Measurements from ENCODE around the gene HECTD1.
"Not testable (repeated sequence)": the region's sequence is repeated elsewhere in the genome, so short reads cannot be mapped to it uniquely, and the experiment has no call there.

HECTD1 gene

GRCh38 chr14:31194095-31194494, 13.5 kb downstream of the HECTD1 start:
- H3K4me3 ChIP-seq (ENCODE audit: low read depth, low read length), result no peak overlapping the region
- peak; percentile 26 for DNase-seq (ENCODE audit: low read depth)
- TF ChIP-seq POLR2A (IDR thresholded peaks at IDR 0.05; ENCODE audit: extremely low read depth, insufficient read length) (no peak), MYC (IDR thresholded peaks at IDR 0.05; ENCODE audit: low read depth, low read length) (no peak)
- TF ChIP-seq, protein P1, sequence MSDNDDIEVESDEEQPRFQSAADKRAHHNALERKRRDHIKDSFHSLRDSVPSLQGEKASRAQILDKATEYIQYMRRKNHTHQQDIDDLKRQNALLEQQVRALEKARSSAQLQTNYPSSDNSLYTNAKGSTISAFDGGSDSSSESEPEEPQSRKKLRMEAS (IDR thresholded peaks at IDR 0.05; ENCODE audit: low read depth, low read length), result no peak
- TF ChIP-seq, protein P2, sequence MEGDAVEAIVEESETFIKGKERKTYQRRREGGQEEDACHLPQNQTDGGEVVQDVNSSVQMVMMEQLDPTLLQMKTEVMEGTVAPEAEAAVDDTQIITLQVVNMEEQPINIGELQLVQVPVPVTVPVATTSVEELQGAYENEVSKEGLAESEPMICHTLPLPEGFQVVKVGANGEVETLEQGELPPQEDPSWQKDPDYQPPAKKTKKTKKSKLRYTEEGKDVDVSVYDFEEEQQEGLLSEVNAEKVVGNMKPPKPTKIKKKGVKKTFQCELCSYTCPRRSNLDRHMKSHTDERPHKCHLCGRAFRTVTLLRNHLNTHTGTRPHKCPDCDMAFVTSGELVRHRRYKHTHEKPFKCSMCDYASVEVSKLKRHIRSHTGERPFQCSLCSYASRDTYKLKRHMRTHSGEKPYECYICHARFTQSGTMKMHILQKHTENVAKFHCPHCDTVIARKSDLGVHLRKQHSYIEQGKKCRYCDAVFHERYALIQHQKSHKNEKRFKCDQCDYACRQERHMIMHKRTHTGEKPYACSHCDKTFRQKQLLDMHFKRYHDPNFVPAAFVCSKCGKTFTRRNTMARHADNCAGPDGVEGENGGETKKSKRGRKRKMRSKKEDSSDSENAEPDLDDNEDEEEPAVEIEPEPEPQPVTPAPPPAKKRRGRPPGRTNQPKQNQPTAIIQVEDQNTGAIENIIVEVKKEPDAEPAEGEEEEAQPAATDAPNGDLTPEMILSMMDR (IDR thresholded peaks at IDR 0.05; ENCODE audit: low read depth, low read length), result no peak

DNA sequence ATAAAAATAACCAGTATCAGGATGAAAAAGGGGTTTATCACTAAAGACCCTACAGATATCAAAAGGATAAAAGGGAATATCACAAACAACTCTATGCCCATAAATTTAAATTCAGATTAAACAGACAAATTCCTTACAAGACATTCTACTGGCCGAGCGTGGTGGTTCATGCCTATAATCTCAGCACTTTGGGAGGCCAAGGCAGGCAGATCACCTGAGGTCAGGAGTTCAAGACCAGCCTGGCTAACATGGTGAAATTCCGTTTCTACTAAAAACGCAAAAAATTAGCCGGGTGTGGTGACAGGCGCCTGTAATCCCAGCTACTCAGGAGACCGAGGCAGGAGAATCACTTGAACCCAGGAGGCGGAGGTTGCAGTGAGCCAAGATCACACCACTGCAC, 15.0 kb downstream of the HECTD1 start:
- not testable (repeated sequence) for H3K4me3 ChIP-seq (ENCODE audit: low read depth, low read length); DNase-seq (ENCODE audit: low read depth)

- H3K4me3 ChIP-seq (ENCODE audit: low read depth, low read length), result no peak overlapping the region
- TF ChIP-seq POLR2A (IDR thresholded peaks at IDR 0.05; ENCODE audit: extremely low read depth, insufficient read length) (no peak), MYC (IDR thresholded peaks at IDR 0.05; ENCODE audit: low read depth, low read length) (no peak)
- TF ChIP-seq, protein P2 (IDR thresholded peaks at IDR 0.05; ENCODE audit: low read depth, low read length), result no peak
- TF ChIP-seq, protein P1 (IDR thresholded peaks at IDR 0.05; ENCODE audit: low read depth, low read length), result no peak
- DNase-seq (ENCODE audit: low read depth), result no peak
Observed at GRCh38 chr14:31190717-31191263, 16.8 kb downstream of the HECTD1 start.

GRCh38 chr14:31190219-31190603, 17.4 kb downstream of the HECTD1 start:
- DNase-seq (ENCODE audit: low read depth), result no peak
- no peak overlapping the region for H3K4me3 ChIP-seq (ENCODE audit: low read depth, low read length)
- no peak for TF ChIP-seq MYC (IDR thresholded peaks at IDR 0.05; ENCODE audit: low read depth, low read length)
- TF ChIP-seq POLR2A (IDR thresholded peaks at IDR 0.05; ENCODE audit: extremely low read depth, insufficient read length), result no peak
- TF ChIP-seq, protein P1 (IDR thresholded peaks at IDR 0.05; ENCODE audit: low read depth, low read length), result no peak

DNA sequence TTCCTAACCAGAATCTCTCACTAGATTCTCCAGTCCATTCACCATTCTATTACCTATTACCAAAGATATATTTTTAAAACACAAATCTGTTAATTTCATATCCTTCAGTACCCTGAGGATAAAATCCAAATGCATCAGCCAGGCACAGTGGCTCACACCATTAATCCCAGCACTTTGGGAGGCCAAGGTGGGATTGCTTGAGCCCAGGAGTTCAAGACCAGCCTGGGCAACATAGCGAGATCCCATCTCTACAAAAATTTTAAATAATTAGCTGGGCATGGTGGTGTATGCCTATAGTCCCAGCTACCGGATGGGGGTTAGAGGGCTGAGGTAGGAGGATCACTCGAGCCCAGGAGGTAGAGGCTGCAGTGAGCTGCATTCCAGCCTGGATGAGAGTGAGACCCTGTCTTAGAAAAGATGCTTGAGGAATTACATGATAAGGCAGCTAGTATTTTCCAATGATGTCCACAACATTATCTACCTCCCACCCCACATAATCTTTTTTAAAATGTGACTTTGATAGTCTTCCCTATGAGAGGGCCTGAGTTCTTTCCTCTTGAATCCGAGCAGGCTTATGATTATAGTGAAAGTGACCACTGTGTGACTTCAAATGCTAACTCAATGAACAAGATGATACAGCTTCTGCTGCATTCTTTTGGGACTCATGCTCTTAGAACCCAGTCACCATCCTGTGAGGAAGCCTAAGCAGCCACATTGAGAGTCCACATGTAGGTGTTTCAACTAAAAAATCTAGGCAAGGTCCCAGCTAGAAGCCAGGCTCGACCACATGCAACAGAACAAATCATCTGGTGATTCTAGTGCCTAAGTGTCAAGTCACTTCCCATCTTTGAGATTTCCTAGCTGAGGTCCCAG, 18.0 kb downstream of the HECTD1 start:
- DNase-seq (ENCODE audit: low read depth), result no peak
- no peak overlapping the region for H3K4me3 ChIP-seq (ENCODE audit: low read depth, low read length)
- TF ChIP-seq, protein P1 (IDR thresholded peaks at IDR 0.05; ENCODE audit: low read depth, low read length), result no peak
- TF ChIP-seq, protein P2 (IDR thresholded peaks at IDR 0.05; ENCODE audit: low read depth, low read length), result no peak
- TF ChIP-seq MYC (IDR thresholded peaks at IDR 0.05; ENCODE audit: low read depth, low read length) (no peak), POLR2A (IDR thresholded peaks at IDR 0.05; ENCODE audit: extremely low read depth, insufficient read length) (no peak)

DNA sequence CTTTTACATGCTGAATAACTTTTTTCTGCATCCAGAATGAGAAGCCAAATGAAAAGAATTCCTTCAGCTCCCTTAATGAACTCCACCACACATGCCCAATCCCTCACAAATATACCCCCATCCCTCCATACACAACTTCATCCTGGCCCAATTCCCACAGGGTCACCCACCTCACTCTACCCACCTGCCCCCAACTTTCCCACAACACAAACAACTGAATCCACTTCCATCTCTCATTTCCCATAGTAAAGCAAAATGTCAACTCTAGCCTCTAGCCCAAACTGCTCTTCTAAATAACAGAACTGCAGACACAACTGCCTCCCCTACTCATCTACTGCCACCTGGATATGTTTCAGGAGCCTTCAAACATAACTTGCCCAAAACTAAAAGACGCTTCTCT, 18.8 kb downstream of the HECTD1 start:
- H3K4me3 ChIP-seq (ENCODE audit: low read depth, low read length), result no peak overlapping the region
- TF ChIP-seq POLR2A (IDR thresholded peaks at IDR 0.05; ENCODE audit: extremely low read depth, insufficient read length) (no peak), MYC (IDR thresholded peaks at IDR 0.05; ENCODE audit: low read depth, low read length) (no peak)
- TF ChIP-seq, protein P2 (IDR thresholded peaks at IDR 0.05; ENCODE audit: low read depth, low read length), result no peak
- TF ChIP-seq, protein P1 (IDR thresholded peaks at IDR 0.05; ENCODE audit: low read depth, low read length), result no peak
- no peak for DNase-seq (ENCODE audit: low read depth)

- DNase-seq (ENCODE audit: low read depth); H3K4me3 ChIP-seq (ENCODE audit: low read depth, low read length): not testable (repeated sequence)
Observed at GRCh38 chr14:31182016-31182415, 25.6 kb downstream of the HECTD1 start.

All from NB4 (cell line).